Stimulated activated CD4-positive, alpha-beta T cell treated with anti-CD3 and anti-CD28 coated beads, Interleukin-12 subunit alpha, Interleukin-12 subunit beta, amount 100 ng/mL, for 48 hours (primary cell): Measurements from ENCODE around the gene EEF1AKMT3.

Experiments
- DNase-seq, 3 donors: peaks; one replicate each; pipeline ENCODE4 v3.0.0-alpha.2; 2020; ENCODE audit warnings: low read depth in 2 of 3, low spot score in 1 of 3

The EEF1AKMT3 gene

GRCh38 chr12:57782243-57782607, 9.8 kb downstream of the EEF1AKMT3 start:
- DNase-seq = no peak

- DNase-seq = peak; percentile 93 to 98 (median 97)
Observed at GRCh38 chr12:57782608-57783465, 10.4 kb downstream of the EEF1AKMT3 start, which contains the start of gene TSFM. TSFM (plus strand) TSS chr12:57782787; CDS start chr12:57782802, 15 bp downstream.

GRCh38 chr12:57783466-57783801, 11.0 kb downstream of the EEF1AKMT3 start:
- DNase-seq = no peak

- no peak for DNase-seq
Observed at GRCh38 chr12:57783861-57784260, 11.4 kb downstream of the EEF1AKMT3 start.

- no peak for DNase-seq
Observed at GRCh38 chr12:57793920-57794319, 21.5 kb downstream of the EEF1AKMT3 start.

- no peak for DNase-seq
Observed at GRCh38 chr12:57795354-57795753, 22.9 kb downstream of the EEF1AKMT3 start.

GRCh38 chr12:57796996-57797395, 24.6 kb downstream of the EEF1AKMT3 start:
- no peak for DNase-seq

GRCh38 chr12:57797933-57798332, 25.5 kb downstream of the EEF1AKMT3 start:
- no peak for DNase-seq

- no peak for DNase-seq
Observed at GRCh38 chr12:57800965-57801364, 28.6 kb downstream of the EEF1AKMT3 start.

- no peak for DNase-seq
Observed at GRCh38 chr12:57802607-57803006, 30.2 kb downstream of the EEF1AKMT3 start.

- DNase-seq = peak in 2 of 3 donors; percentile 9 to 21
Observed at GRCh38 chr12:57803319-57803893, 31.0 kb downstream of the EEF1AKMT3 start.

- no peak for DNase-seq
Observed at GRCh38 chr12:57806677-57807076, 34.3 kb downstream of the EEF1AKMT3 start.

GRCh38 chr12:57807285-57807684, 34.9 kb downstream of the EEF1AKMT3 start:
- no peak for DNase-seq

- DNase-seq = no peak
Observed at GRCh38 chr12:57808351-57808750, 35.9 kb downstream of the EEF1AKMT3 start.

GRCh38 chr12:57809425-57809824, 37.0 kb downstream of the EEF1AKMT3 start:
- no peak for DNase-seq

GRCh38 chr12:57810450-57810849, 38.0 kb downstream of the EEF1AKMT3 start:
- DNase-seq = no peak

GRCh38 chr12:57811028-57811755, 38.8 kb downstream of the EEF1AKMT3 start:
- no peak for DNase-seq

- DNase-seq = no peak
Observed at GRCh38 chr12:57813111-57813970, 40.9 kb downstream of the EEF1AKMT3 start.

- no peak for DNase-seq
Observed at GRCh38 chr12:57813971-57814772, 41.8 kb downstream of the EEF1AKMT3 start.
